NK-92 (cell line): ENCODE results near the gene CIDEC.
A peak's percentile ranks its signal among the peaks of the same experiment; 100 is the strongest.
"Not testable (repeated sequence)": the region's sequence is repeated elsewhere in the genome, so short reads cannot be mapped to it uniquely, and the experiment has no call there.

Source experiments
- DNase-seq: peaks from one replicate; lab custom pipeline; 2025; ENCODE audit not compliant: unreplicated experiment; lab: John Stamatoyannopoulos, UW

The CIDEC gene

DNA sequence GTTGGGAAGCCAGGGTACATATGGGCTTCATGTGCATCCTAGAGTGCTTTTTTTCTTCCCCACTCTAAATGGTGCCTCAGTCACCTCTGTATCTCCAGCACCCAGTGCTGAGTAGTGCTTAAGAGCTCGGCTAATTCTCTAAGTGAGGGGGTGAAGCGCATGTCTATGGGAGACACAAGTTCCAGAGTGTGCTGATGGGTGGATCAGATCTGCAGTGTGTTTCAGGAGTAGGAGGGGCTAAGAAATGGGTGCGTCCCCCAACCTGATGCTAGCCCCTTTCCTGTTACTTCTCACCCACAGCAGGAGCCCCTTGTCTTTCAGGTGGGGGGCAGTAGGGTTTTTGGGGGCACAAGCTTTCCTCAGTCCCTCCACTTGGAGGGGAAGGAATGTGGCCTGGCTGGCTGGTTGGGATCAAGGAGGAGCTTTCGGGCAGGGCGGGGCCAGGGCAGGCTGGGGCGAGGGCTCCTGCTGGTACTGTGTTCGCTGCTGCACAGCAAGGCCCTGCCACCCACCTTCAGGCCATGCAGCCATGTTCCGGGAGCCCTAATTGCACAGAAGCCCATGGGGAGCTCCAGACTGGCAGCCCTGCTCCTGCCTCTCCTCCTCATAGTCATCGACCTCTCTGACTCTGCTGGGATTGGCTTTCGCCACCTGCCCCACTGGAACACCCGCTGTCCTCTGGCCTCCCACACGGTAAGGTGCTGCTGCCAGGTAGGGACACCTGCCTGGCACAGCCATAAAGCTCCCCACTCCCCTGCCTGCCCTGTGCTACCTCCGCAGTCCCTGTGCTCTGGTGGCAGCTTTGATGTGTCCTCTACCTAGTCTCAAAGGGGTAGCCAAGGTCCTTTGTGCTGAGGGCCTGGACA is 22.6 kb upstream of the CIDEC start, which contains the start of gene IL17RE:
Gene IL17RE, plus strand, starts transcription at position 477 of the 866 bp plus-strand sequence. Its CDS starts 85 bp downstream, at position 562.
- DNase-seq = no peak

DNA sequence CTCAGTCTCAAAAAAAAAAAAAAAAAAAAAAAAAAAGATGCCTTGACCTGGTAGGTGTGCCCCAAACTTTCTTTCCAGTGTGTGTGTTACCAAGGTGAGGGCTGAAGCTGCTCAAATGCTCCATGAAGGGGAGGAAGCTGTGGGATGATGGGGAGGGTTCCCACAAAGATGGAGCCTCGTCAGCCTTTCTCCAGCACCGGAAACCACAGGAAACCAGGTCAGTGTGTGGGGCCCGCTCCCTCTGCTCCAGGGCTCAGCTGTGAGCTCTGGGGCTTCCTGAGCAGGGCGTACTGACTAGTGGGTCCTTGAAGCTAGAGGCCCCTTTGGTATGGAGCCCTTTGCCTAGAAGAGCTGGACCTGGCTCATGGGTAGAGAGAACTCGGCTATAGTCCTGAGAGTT is 21.9 kb upstream of the CIDEC start:
- no peak for DNase-seq

GRCh38 chr3:9900965-9901415 is 20.9 kb upstream of the CIDEC start:
- not testable (repeated sequence) for DNase-seq

DNA sequence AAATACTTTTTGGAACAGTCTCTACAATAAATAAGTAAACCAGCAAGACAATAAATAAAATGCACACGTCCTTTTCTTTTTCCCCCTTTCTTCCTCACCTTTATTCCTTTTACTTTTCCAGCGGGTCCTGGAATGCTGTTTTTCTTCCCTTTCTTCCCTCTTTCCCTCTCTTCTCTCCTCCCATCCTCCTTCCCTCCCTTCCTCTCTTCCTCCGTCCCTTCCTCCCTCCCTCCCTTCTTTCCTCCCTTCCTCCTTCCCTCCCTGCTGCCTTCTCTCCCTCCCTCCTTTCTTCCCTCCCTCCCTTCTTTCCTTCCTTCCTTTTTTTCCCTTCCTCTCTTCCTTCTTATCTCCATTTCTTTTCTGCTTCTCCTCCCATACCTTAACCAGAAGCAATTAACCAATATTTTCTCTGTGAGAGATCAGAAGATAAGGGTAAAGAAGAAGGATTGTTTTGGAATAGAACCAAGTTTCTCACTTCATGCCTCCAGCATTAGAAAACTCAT is 19.3 kb upstream of the CIDEC start:
- no peak for DNase-seq

GRCh38 chr3:9898467-9899241 is 18.6 kb upstream of the CIDEC start:
- no peak for DNase-seq

- DNase-seq = no peak
Observed at GRCh38 chr3:9897408-9898372, 17.6 kb upstream of the CIDEC start.

DNA sequence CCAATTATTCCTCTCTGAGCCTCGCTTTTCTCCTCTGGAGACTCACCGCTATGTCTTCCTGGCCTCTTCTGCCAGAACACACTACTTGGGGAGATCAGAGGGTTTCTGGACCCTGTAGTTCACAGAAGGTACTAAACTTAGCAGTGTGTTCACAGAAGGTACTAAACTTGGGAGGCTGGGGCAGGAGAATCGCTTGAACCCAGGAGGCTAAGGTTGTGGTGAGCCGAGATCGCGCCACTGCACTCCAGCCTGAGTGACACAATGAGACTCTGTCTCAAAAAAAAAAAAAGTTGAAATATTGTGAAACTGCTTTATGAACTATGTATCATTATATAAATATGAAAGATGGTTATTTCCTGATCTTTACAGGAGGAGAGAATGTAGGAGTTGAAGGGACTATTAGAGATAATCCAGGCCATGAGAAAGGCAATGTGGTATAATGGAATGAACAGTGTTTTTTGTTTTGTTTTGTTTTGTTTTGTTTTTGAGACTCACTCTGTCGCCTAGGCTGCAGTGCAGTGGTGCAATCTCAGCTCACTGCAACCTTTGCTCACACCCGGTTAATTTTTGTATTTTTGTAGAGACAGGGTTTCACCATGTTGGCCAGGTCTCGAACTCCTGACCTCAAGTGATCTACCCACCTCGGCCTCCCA is 16.8 kb upstream of the CIDEC start:
- not testable (repeated sequence) for DNase-seq

DNA sequence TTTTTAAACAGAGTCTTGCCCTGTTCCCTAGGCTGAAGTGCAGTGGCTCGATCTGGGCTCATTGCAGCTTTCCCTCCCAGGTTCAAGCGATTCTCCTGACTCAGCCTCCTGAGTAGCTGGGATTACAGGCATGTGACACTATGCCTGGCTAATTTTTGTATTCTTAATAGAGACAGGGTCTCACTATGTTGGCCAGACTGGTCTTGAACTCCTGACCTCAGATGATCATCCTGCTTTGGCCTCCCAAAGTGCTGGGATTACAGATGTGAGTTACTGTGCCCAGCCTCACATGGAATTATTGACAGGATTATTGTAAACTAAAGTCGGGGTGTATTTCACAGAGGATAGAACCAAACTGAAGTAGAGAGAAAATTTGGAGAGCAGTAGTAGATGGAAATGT is 15.7 kb upstream of the CIDEC start:
- not testable (repeated sequence) for DNase-seq

GRCh38 chr3:9893739-9894138 is 13.7 kb upstream of the CIDEC start:
- DNase-seq = no peak

GRCh38 chr3:9891072-9891622 is 11.1 kb upstream of the CIDEC start:
- no peak for DNase-seq

- DNase-seq = peak; percentile 61
Observed at GRCh38 chr3:9890249-9891071, 10.4 kb upstream of the CIDEC start, which contains the start of gene JAGN1. Gene JAGN1, plus strand, starts transcription at chr3:9890610. Its CDS starts 113 bp downstream, at chr3:9890723.

GRCh38 chr3:9889405-9889804 is 9.4 kb upstream of the CIDEC start:
- no peak for DNase-seq

DNA sequence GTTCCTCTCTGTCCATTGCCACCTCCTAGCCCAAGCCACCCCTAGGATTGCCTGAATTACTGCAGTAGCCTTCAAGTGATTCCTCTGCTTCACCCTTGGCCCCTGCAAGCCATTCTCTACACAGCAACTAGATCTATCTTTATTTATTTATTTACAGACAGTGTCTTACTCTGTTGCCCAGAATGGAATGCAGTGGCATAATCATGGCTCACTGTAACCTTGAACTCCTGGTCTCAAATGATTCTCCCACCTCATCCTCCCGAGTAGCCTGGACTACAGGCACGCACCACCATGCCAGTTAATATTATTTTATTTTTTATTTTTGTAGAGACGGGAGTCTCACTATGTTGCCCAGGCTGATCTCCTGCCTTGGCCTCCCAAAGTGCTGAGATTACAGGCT is 8.5 kb upstream of the CIDEC start:
- DNase-seq = no peak

DNA sequence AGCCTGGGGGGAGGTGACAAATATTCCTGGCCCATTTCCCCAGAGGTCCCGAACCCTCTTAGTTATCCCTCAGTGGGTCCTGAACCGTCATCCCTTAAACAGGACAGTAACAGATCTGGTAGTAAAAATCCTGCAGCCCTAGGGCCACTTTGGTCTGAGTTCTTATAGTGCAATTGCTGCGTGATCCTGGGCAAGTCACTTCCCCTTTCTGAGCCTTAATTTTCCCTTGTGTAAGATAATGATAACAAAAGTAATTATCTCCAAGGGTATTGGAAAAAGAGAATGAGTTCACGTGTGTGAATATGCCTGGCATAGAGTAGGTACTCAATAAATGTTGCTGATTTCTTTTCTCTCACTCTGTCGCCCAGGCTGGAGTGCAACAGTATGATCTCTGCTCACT is 7.4 kb upstream of the CIDEC start:
- DNase-seq = no peak

DNA sequence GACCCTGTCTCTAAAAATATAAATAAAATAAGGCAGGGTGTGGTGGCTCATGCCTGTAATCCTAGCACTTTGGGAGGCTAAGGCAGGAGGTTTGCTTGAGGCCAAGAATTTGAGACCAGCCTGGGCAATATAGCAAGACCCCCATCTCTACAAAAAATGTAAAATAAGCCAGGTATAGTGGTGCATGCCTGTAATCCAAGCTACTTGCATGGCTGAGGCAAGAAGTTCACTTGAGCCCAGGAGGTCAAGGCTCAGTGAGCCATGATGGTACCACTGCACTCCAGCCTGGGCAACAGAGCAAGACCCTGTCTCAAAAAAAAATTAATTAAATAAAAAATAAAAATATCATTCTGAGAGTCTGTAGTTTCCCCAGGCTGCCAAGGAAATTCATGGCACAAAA is 6.3 kb upstream of the CIDEC start:
- DNase-seq = no peak

- no peak for DNase-seq
Observed at GRCh38 chr3:9884555-9885165, 4.6 kb upstream of the CIDEC start.

DNA sequence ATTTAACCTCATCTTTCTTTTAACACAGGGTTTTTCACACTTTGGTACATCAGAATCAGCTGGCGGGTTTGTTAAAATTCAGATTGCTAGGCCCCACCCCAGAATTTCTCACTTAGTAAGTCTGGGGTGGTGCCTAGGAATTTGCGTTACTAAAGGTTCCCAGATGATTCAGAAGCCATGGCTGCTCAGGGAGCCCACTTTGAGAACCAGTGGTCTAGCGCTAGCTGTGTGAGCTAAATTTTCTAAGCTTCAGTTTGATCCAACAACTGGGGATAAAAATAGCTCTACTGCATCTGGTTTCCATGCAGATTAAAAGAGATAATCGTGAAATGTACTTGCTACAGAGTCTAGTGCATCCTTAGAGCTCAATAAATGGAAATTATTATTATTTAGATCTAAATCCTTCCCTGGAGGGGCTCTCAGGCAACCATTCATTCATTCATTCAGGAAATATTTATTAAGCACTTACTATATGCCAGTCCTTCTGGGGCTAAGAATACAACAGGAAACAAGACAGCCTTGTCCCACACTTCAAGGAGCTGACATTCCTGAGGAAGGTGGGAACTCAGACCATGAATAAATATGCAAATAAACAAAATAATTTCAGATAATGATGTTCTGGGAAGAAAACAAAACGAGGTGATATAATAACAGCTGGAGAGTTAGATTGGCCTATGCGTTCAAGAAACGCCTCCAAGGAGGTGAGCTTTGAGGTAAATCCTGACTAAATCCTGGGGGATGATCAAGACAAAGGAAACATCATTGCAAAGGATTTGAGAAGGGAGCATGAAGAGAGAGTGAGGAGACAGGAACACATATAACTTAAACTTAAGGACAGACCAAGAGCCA is 3.9 kb upstream of the CIDEC start:
- DNase-seq = no peak

DNA sequence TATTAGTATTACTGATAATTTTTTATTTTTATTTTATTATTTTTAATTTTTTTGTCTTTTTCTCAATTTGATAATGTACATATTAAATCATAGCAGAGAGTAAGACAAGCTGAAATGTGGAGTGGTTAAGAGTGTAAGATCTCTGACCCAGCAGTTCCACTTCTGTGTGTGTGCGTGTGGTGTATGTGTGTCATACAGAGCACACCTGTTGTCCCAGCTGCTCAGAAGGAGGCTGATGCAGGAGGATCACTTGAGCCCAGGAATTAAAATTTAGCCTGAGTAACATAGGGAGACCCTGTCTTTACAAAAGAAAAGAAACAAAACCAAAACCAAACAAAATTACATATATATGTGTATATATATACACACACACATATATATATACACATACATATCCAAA is 1.4 kb upstream of the CIDEC start:
- DNase-seq = no peak
